COLO668 (cell line): ENCODE data around the gene NTRK3.
A peak's percentile ranks its signal among the peaks of the same experiment; 100 is the strongest.

ENCODE experiments used
- DNase-seq: peaks from one replicate; lab custom pipeline; 2025; ENCODE audit not compliant: unreplicated experiment; lab: John Stamatoyannopoulos, UW

Gene NTRK3

GRCh38 chr15:88258093-88258641 is 1.6 kb upstream of the NTRK3 start:
- peak; percentile 4 for DNase-seq

GRCh38 chr15:88257311-88258092 is 963 bp upstream of the NTRK3 start:
- peak; percentile 12 for DNase-seq

DNA sequence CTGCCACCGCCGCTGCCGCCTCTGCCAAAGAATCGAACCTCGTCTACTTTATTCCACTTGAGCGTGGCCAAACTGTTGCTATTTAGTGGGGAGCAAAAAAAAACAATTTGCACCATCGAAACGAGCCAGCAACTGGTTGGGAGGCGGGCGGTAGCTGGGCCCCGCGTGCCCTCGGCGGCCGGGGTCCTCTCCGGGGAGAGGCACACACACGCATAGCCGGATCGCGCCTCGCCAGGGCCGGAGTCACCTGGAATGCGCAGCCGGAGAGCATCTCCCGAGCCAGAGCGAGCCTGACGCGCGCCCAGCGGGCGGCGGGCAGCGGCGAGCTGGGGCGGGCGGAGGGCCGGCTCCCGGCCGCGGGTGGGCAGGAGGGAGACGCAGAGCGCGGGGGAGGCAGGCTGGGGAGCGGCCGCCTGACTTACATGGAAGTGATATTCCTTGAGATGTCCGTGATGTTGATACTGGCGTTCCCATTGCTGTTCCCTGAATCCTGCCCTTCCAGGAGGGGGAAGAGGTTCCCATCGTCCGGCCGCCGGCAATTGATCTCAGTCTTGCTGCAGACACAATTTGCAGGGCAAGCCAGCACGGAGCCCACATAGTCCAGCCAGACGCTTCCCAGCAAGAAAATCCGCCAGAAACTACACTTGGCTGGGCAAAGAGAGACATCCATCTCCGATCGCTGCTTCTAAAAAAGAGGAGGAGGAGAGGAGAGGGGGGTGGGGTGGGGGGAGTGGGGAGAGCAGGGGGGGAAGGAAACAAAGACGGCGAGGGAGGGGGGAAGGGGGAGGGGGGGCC is 858 bp downstream of the NTRK3 start:
- DNase-seq: peak; percentile 74

DNA sequence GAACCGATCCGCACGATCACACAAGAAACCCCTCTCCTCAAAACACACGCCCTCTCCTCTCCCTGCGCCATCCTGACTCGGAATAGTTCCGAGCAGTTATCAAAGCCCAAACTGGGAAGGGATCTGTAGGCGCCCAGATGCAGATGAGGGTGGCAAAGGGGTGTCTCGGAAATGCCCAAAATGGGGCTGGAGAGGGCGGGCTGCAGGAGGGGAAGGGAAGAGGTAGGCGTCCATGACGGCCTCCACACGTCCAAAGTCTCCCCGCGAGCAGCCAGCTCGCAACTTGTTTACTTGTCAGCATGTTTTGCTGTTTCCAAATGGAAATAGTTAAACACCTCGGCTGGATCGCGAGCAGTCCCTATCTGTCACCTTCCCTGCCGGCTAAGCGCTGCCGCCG is 1.5 kb downstream of the NTRK3 start:
- DNase-seq: no peak

DNA sequence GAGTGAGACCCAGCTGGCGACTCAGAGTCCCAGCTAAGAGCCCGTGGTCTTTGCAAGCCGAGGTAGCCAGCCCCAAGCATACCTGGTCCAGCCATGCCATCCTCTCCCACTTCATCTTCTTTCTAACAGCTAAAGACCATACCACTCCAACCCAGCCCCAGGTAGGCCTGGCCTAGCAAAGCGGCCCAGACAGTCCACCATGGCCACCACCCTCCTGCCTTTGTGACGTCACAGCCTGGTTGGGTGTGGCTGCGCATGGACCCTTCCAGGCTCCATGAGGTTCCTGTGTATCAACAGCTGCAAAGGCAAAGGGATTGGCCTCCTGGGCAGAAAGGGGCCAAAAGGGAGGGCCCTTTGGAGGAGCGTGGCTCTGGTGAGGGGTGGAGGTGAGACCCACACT is 4.1 kb downstream of the NTRK3 start:
- DNase-seq: no peak

GRCh38 chr15:88250826-88251225 is 5.7 kb downstream of the NTRK3 start:
- no peak for DNase-seq

- DNase-seq: no peak
Observed at GRCh38 chr15:88249220-88249619, 7.3 kb downstream of the NTRK3 start.

GRCh38 chr15:88247914-88248313 is 8.6 kb downstream of the NTRK3 start:
- no peak for DNase-seq

DNA sequence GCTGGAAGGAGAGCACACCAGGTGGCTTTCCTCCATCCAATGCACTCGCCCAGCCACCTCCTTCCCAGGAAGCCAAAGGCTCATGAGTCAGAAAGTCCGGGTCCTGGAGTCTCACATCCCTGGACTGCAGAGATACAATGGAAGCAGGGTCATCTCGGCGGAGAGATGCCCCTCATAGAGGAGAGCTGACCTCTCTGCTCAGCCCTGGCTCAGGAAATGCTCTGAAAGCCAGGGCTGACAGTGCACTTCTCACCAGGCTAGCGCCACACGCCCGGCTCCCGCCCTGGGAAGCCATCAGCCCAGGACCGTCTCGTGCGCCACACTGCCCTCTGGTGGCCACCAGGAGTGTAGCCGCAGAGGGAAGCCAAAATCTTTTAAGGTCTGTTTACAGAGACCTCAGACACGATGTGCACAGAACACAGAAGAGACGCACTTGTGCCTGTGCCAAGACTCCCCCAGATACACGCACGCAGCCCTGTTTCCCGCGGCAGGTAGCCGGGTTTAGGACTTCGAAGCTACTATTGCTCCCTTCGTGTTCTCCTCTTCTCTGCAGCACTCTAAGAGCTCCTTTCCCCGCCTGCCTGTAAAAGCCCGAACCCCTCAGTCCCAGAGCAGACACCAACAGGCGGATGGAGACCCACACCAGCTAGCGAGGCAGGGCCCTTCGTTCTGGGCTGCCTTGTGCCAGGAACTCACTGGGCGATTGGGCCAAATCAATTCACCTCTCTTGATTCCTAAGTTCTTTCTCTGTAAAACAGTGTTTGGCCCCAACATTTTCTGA is 9.7 kb downstream of the NTRK3 start:
- DNase-seq: peak; percentile 71

- DNase-seq: no peak
Observed at GRCh38 chr15:88246081-88246480, 10.5 kb downstream of the NTRK3 start.

- DNase-seq: peak; percentile 16
Observed at GRCh38 chr15:88243895-88244787, 12.4 kb downstream of the NTRK3 start.

DNA sequence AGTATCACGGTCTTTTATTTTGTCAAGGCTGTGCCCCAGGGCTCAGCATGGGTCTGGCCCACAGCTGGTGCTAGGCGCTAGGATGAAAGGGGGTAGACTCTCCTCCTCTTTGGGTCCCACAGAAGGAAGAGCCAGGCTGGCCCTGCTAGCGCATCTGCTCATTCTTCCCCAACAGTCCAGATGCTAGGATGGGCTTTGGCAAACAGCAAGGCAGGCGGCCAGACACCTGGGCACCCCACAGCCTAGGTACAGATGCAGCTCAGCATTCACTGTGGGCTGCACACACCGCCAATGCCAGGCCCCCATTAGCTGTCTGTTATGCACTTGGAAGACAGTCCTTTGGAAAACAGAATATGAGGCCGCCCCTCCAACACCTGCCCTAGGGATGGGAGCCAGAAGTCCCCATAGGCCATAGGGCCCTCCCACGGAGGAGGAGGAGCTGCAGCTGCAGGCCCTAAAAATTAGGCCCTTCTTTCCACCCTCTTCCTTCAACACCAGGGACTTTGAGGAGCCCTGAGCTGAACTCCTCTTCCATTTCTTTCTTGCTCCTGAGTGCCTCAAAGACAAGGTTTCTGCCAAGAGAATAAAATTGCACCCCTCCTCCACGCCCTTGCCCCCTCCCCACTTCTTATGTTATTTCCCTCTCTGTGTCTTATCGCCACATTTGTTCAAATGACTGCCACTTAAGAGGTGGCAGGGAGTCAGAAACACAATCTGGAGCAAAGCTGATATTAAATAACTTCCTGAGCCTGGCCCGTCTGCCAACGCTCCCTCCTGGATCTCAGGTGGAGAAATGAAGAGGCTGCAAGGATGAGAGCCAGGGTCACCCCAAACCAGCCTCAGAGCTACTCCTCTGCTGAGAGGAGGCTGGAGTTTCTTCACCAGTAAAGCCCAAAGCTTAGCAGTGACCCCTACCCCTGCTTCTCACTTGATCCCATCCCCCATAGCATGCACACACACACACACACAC is 13.7 kb downstream of the NTRK3 start:
- no peak for DNase-seq

DNA sequence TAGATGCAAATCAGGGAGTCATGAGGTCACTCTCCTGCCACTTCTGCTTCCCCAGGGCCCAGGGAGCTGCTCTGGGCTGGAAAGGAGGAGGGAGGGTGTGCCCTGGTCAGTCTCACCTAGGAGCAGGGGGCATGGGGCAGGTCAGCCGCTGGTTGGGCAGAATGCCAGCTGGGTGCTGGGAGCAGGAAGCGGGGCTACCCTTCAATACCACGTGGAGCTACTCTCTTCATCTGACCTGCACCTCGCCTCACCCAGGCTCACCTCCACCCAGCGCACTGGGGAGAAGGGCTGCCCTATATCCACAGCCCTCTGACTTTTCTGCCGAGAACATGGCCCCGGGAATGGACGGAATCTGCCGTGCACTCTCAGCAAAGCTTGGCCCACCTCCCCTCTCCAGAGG is 15.1 kb downstream of the NTRK3 start:
- DNase-seq: no peak

DNA sequence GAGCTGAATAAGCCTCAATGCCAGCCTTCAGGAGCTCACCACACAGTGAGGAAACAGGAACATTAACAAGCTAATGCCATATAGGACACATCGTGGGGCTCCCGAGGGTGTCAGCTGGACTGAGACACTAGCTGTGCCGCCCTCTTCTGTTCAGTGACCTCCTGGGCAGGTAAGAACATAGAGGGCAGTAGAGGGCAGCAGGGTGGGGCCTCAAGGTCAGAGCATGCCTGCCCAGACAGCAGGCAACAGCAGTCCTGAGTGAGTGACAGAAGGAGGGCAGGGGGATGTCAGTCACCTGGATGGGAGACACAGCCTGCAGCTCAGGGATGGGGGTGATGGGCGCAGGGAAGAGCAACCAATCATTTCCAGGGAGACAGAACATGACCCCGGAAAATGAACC is 15.5 kb downstream of the NTRK3 start:
- DNase-seq: no peak

GRCh38 chr15:88239594-88239993 is 16.9 kb downstream of the NTRK3 start:
- DNase-seq: no peak

GRCh38 chr15:88238618-88239430 is 17.7 kb downstream of the NTRK3 start:
- no peak for DNase-seq

DNA sequence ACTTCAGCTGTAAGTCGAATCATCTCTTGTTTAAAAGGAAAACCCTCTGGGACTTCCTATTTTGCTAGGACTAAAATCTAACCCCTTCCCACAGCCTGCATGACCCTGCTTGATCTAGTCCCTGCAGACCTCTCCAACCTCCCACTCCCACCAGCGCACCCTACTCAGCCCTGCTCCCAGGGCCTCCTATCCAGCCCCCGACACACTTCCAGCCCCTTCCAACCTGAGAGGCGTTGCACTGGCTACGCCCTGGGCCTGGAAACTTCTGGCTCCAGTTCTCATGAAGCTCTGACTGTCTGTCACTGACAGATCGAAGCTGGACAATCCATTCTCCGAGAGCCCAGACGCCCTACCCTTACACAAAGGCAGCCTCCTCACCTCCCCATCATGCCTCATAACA is 21.8 kb downstream of the NTRK3 start:
- no peak for DNase-seq

GRCh38 chr15:88233921-88234320 is 22.6 kb downstream of the NTRK3 start:
- no peak for DNase-seq
